Upper lobe of right lung (tissue), 1 donor: ENCODE data around the gene CBFA2T3. TPM values are rescaled to one million over a fixed set of nuclear protein-coding genes. Genes with fewer than 3 reads are reported as not detected.
A peak's percentile ranks its signal among the peaks of the same experiment; 100 is the strongest.

Source experiments
- ATAC-seq: fragments of 200-7000 bp; cut with Tn5 transposase; one replicate; pipeline ENCODE4 v1.9.1; 2020; ENCODE audit warnings: mild to moderate bottlenecking, moderate library complexity
- DNase-seq: peaks from one replicate; pipeline ENCODE4 v3.0.0-alpha.2; 2020
- H3K27ac ChIP-seq: fragments of 200-600 bp; one replicate; pipeline ENCODE4 v1.8.0; 2022
- H3K27me3 ChIP-seq: fragments of 200-600 bp; one replicate; pipeline ENCODE4 v1.8.0; 2022; ENCODE audit warnings: mild to moderate bottlenecking
- H3K36me3 ChIP-seq: fragments of 200-600 bp; one replicate; pipeline ENCODE4 v1.8.0; 2022
- H3K4me1 ChIP-seq: fragments of 200-600 bp; one replicate; pipeline ENCODE4 v1.8.0; 2022
- H3K4me3 ChIP-seq: fragments of 200-600 bp; one replicate; pipeline ENCODE4 v1.8.0; 2022; ENCODE audit warnings: mild to moderate bottlenecking
- H3K9me3 ChIP-seq: fragments of 200-600 bp; one replicate; pipeline ENCODE4 v1.8.0; 2022
- CTCF ChIP-seq: fragments of 200-600 bp; IDR thresholded peaks from one replicate; pipeline ENCODE4 v1.8.0; 2022; ENCODE audit warnings: antibody characterized with exemption
- intact Hi-C: fragments of 100-400 bp; cut with DNase I; formaldehyde crosslinking; loops from one replicate; pipeline ENCODE4 v1.11.0; 2022
- total RNA-seq: library from RNA; stranded (reverse); fragmentation: NEBNext Ultra II Directional; extraction: Animal tissue kit (Norgen Biotek cat#: 25700); gene quantifications from one replicate; pipeline ENCODE4 v1.2.1, GENCODE V29; 2021
- donor health status: DM: no; HTN: yes; CAD: no; lungs with severe emphysema.

The CBFA2T3 gene
- total RNA-seq, 1 donor from 2014 or later: 19.0 TPM

GRCh38 chr16:88963583-88963982, 13.4 kb downstream of the CBFA2T3 start:
- H3K4me3 ChIP-seq: no peak overlapping the region
- no peak for ATAC-seq
- H3K27me3 ChIP-seq: peaks cover 14% of the 10 kb centered on the region
- no peak overlapping the region for H3K27ac ChIP-seq
- no peak for DNase-seq
- intact Hi-C loops: no loop called here
- no peaks in the 10 kb centered on the region for H3K36me3 ChIP-seq
- no peaks in the 10 kb centered on the region for H3K9me3 ChIP-seq
- no peak for TF ChIP-seq CTCF
- H3K4me1 ChIP-seq: peaks cover 7% of the 10 kb centered on the region

- no peak overlapping the region for H3K4me3 ChIP-seq
- TF ChIP-seq CTCF: no peak
- DNase-seq (no peak), ATAC-seq (no peak)
- intact Hi-C loops: no loop called here
- H3K27ac ChIP-seq: no peak overlapping the region
- no peaks in the 10 kb centered on the region for H3K9me3 ChIP-seq
- no peaks in the 10 kb centered on the region for H3K36me3 ChIP-seq
- H3K4me1 ChIP-seq: peaks cover 1% of the 10 kb centered on the region
- H3K27me3 ChIP-seq: peaks cover 5% of the 10 kb centered on the region
These were observed 14.4 kb downstream of the CBFA2T3 start for GRCh38 chr16:88962478-88963152.

GRCh38 chr16:88961011-88961410, 16.0 kb downstream of the CBFA2T3 start:
- H3K27me3 ChIP-seq: peaks cover 4% of the 10 kb centered on the region
- H3K9me3 ChIP-seq: no peaks in the 10 kb centered on the region
- peaks cover 12% of the 10 kb centered on the region for H3K4me1 ChIP-seq
- no peak for TF ChIP-seq CTCF
- ATAC-seq (no peak), DNase-seq (no peak)
- no peak overlapping the region for H3K27ac ChIP-seq
- intact Hi-C loops: no loop called here
- H3K36me3 ChIP-seq: no peaks in the 10 kb centered on the region
- H3K4me3 ChIP-seq: no peak overlapping the region

GRCh38 chr16:88960516-88960915, 16.5 kb downstream of the CBFA2T3 start:
- DNase-seq (no peak), ATAC-seq (no peak)
- Histone ChIP-seq H3K27me3 (peaks cover 5% of the 10 kb centered on the region), H3K36me3 (no peaks in the 10 kb centered on the region), H3K27ac (no peak overlapping the region), H3K4me3 (no peak overlapping the region), H3K4me1 (peaks cover 12% of the 10 kb centered on the region), H3K9me3 (no peaks in the 10 kb centered on the region)
- intact Hi-C loops: no loop called here
- no peak for TF ChIP-seq CTCF

- H3K9me3 ChIP-seq: no peaks in the 10 kb centered on the region
- TF ChIP-seq CTCF: no peak
- intact Hi-C loops: no loop called here
- H3K27ac ChIP-seq: no peak overlapping the region
- H3K36me3 ChIP-seq: no peaks in the 10 kb centered on the region
- H3K27me3 ChIP-seq: peaks cover 5% of the 10 kb centered on the region
- peak; percentile 3 for ATAC-seq
- no peak for DNase-seq
- H3K4me3 ChIP-seq: no peak overlapping the region
- H3K4me1 ChIP-seq: peaks cover 12% of the 10 kb centered on the region
These were observed 18.0 kb downstream of the CBFA2T3 start for GRCh38 chr16:88959022-88959421.
